Measurements from ENCODE around the gene METAP1.

The METAP1 gene

GRCh38 chr4:99088023-99088449 lies 92.5 kb downstream of the METAP1 start:
- peak; percentile 64 for ATAC-seq
- TF ChIP-seq ZNF8 (CRISPR knock-in tag; IDR thresholded peaks at IDR 0.05) (no peak), GLIS3 (CRISPR knock-in tag; IDR thresholded peaks at IDR 0.05) (no peak), PPARA (CRISPR knock-in tag; IDR thresholded peaks at IDR 0.05; ENCODE audit: borderline replicate concordance) (no peak), OSR1 (CRISPR knock-in tag; IDR thresholded peaks at IDR 0.05) (no peak), ZFP3 (CRISPR knock-in tag; IDR thresholded peaks at IDR 0.05) (no peak), TCF4 (CRISPR knock-in tag; IDR thresholded peaks at IDR 0.05; ENCODE audit: borderline replicate concordance) (no peak), TSHZ2 (CRISPR knock-in tag; IDR thresholded peaks at IDR 0.05) (no peak), ZNF70 (CRISPR knock-in tag; IDR thresholded peaks at IDR 0.05) (no peak), CSRNP3 (CRISPR knock-in tag; IDR thresholded peaks at IDR 0.05) (no peak), ISL1 (CRISPR knock-in tag; IDR thresholded peaks at IDR 0.05) (no peak), ESRRG (CRISPR knock-in tag; IDR thresholded peaks at IDR 0.05) (no peak), ZC3H10 (CRISPR knock-in tag; IDR thresholded peaks at IDR 0.05) (no peak), CREB5 (CRISPR knock-in tag; IDR thresholded peaks at IDR 0.05; ENCODE audit: low read depth) (no peak), CSDC2 (CRISPR knock-in tag; IDR thresholded peaks at IDR 0.05) (no peak), ZFP30 (CRISPR knock-in tag; IDR thresholded peaks at IDR 0.05) (no peak), RARB (CRISPR knock-in tag; IDR thresholded peaks at IDR 0.05) (no peak)

- ATAC-seq, result peak; percentile 95
- TF ChIP-seq ZFP3 (CRISPR knock-in tag; IDR thresholded peaks at IDR 0.05) (peak; percentile 74), ARNTL (CRISPR knock-in tag; IDR thresholded peaks at IDR 0.05; ENCODE audit: borderline replicate concordance, low read depth) (no peak), OSR1 (CRISPR knock-in tag; IDR thresholded peaks at IDR 0.05) (no peak), CSDC2 (CRISPR knock-in tag; IDR thresholded peaks at IDR 0.05) (no peak)
Observed at GRCh38 chr4:99088481-99089365, 93.2 kb downstream of the METAP1 start, which contains the start of gene ADH5. Gene ADH5 (minus strand): TSS chr4:99088788. CDS start chr4:99088700, 88 bp downstream.

- ATAC-seq, result no peak
- TF ChIP-seq ESRRG (CRISPR knock-in tag; IDR thresholded peaks at IDR 0.05) (no peak), SNAI2 (CRISPR knock-in tag; IDR thresholded peaks at IDR 0.05) (no peak), ZNF70 (CRISPR knock-in tag; IDR thresholded peaks at IDR 0.05) (no peak), PATZ1 (CRISPR knock-in tag; IDR thresholded peaks at IDR 0.05; ENCODE audit: borderline replicate concordance) (no peak), ISL1 (CRISPR knock-in tag; IDR thresholded peaks at IDR 0.05) (no peak), BACH2 (CRISPR knock-in tag; IDR thresholded peaks at IDR 0.05; ENCODE audit: borderline replicate concordance) (no peak), OSR1 (CRISPR knock-in tag; IDR thresholded peaks at IDR 0.05) (no peak)
Observed at GRCh38 chr4:99090481-99091215, 95.1 kb downstream of the METAP1 start.

Data from SK-N-SH treated with all-trans-retinoic acid at 6 μM for 48 hours (cell line).